A549 (cell line): ENCODE data around the gene ACADVL. TPM values are rescaled to one million over a fixed set of nuclear protein-coding genes. Genes with fewer than 3 reads are reported as not detected.
A peak's percentile ranks its signal among the peaks of the same experiment; 100 is the strongest.

ENCODE experiments used
- ATAC-seq, 2 experiments: fragments of 200-7000 bp in 1 of 2; fragments of >200 bp in 1 of 2; cut with Nextera tagmentation in 1 of 2; cut with Tn5 transposase in 1 of 2; 3 replicates each; pipeline versions ENCODE4 v1.8.0 to v1.9.1; 2018 to 2020; ENCODE audit warnings: mild to moderate bottlenecking in 1 of 2, moderate library complexity in 1 of 2
- CTCF ChIA-PET: fragments of 300-600 bp; sonication (Branson Sonifier 250); formaldehyde crosslinking; extraction: SDS; loops from one replicate; lab custom pipeline; 2021; ENCODE audit warnings: antibody characterized with exemption, inconsistent platforms; lab: Yijun Ruan, JAX
- POLR2A ChIA-PET: fragments of 350-600 bp; formaldehyde crosslinking; extraction: SDS; loops from one replicate; lab custom pipeline; 2021; ENCODE audit warnings: antibody characterized with exemption, inconsistent platforms; lab: Yijun Ruan, JAX
- DNase-seq, 2 experiments: peaks; one replicate each; pipeline versions ENCODE4 v3.0.0 to v3.0.0-alpha.2; 2011 to 2016; ENCODE audit warnings: low read depth in 1 of 2, low spot score in 1 of 2
- FAIRE-seq: peaks from 2 replicates; lab custom pipeline; 2011; peaks lifted over from hg19 to GRCh38; lab: Jason Lieb, UNC
- H3K27ac ChIP-seq, 2 experiments: fragments of >200 bp; sonication (Bioruptor Twin); formaldehyde crosslinking; 3 replicates each; pipeline ENCODE4 v1.5.1; 2016 to 2017
- H3K4me1 ChIP-seq: fragments of >200 bp; sonication (Bioruptor Twin); formaldehyde crosslinking; 3 replicates; pipeline ENCODE4 v1.6.1; 2016
- H3K4me2 ChIP-seq: fragments of >200 bp; sonication (Bioruptor Twin); formaldehyde crosslinking; 3 replicates; pipeline ENCODE4 v1.6.1; 2016
- H3K4me3 ChIP-seq: fragments of >200 bp; sonication (Bioruptor Twin); formaldehyde crosslinking; 3 replicates; pipeline ENCODE4 v1.5.1; 2016
- H3K9me3 ChIP-seq: fragments of >200 bp; sonication (Bioruptor Twin); formaldehyde crosslinking; 3 replicates; pipeline ENCODE4 v1.6.1; 2016
- BHLHE40 ChIP-seq: IDR thresholded peaks from 2 replicates; pipeline ENCODE4 v1.6.1; 2012; ENCODE audit warnings: low read depth, low read length, inconsistent platforms
- CEBPB ChIP-seq, 2 experiments: fragments of >200 bp in 1 of 2; sonication (Bioruptor Twin) in 1 of 2; formaldehyde crosslinking in 1 of 2; IDR thresholded peaks; 2 replicates each; pipeline ENCODE4 v1.6.1; 2012 to 2016
- CHD2 ChIP-seq: fragments of 150-350 bp; IDR thresholded peaks from 2 replicates; pipeline ENCODE4 v1.6.1; 2014; ENCODE audit warnings: low read length; ENCODE audit not compliant: partially characterized antibody
- CHD4 ChIP-seq: fragments of 200-600 bp; sonication (generic); IDR thresholded peaks from 2 replicates; pipeline ENCODE4 v1.6.1; 2016; ENCODE audit warnings: antibody characterized with exemption, mild to moderate bottlenecking, borderline replicate concordance
- EHF ChIP-seq: fragments of 250-450 bp; sonication (Bioruptor Pico); IDR thresholded peaks from 2 replicates; pipeline ENCODE4 v1.5.0; 2020; ENCODE audit warnings: mild to moderate bottlenecking
- EHMT2 ChIP-seq: fragments of 200-600 bp; sonication (generic); IDR thresholded peaks from 2 replicates; pipeline ENCODE4 v1.6.1; 2016; ENCODE audit warnings: antibody characterized with exemption, low read depth, mild to moderate bottlenecking, moderate library complexity
- HOXA7 ChIP-seq: fragments of 250-450 bp; sonication (Bioruptor Pico); IDR thresholded peaks from 2 replicates; pipeline ENCODE4 v1.5.0; 2020; ENCODE audit warnings: mild to moderate bottlenecking, moderate library complexity
- HOXB5 ChIP-seq: fragments of 250-450 bp; sonication (Bioruptor Pico); IDR thresholded peaks from 2 replicates; pipeline ENCODE4 v1.5.0; 2020; ENCODE audit warnings: mild to moderate bottlenecking, moderate library complexity
- JUNB ChIP-seq: fragments of >200 bp; sonication (Bioruptor Twin); formaldehyde crosslinking; IDR thresholded peaks from 2 replicates; pipeline ENCODE4 v1.6.1; 2016
- KDM1A ChIP-seq: fragments of 200-600 bp; sonication (generic); IDR thresholded peaks from 2 replicates; pipeline ENCODE4 v1.6.1; 2016; ENCODE audit warnings: low read depth, mild to moderate bottlenecking
- MAZ ChIP-seq: fragments of 150-350 bp; IDR thresholded peaks from 2 replicates; pipeline ENCODE4 v1.6.1; 2014; ENCODE audit warnings: antibody characterized with exemption, low read depth, low read length, borderline replicate concordance
- MYC ChIP-seq: IDR thresholded peaks from 2 replicates; pipeline ENCODE4 v1.6.1; 2012; ENCODE audit warnings: mild to moderate bottlenecking, inconsistent platforms, low read length, improper control_type of control experiment, borderline replicate concordance
- PHF8 ChIP-seq: fragments of 200-600 bp; sonication (generic); IDR thresholded peaks from 2 replicates; pipeline ENCODE4 v1.6.1; 2016; ENCODE audit warnings: low read depth, mild to moderate bottlenecking, antibody characterized with exemption, moderate library complexity, borderline replicate concordance
- RAD21 ChIP-seq, 2 experiments: fragments of >200 bp in 1 of 2; sonication (Bioruptor Twin) in 1 of 2; formaldehyde crosslinking in 1 of 2; IDR thresholded peaks in 1 of 2; conservative IDR thresholded peaks in 1 of 2; 2 replicates in 1 of 2; 3 replicates in 1 of 2; pipeline ENCODE4 v1.6.1; 2012 to 2018; ENCODE audit warnings: inconsistent platforms in 1 of 2
- RCOR1 ChIP-seq: fragments of 150-350 bp; IDR thresholded peaks from 2 replicates; pipeline ENCODE4 v1.6.1; 2014; ENCODE audit warnings: antibody characterized with exemption, low read length, low read depth
- RFX5 ChIP-seq: fragments of 450-650 bp; IDR thresholded peaks from 2 replicates; pipeline ENCODE4 v1.7.1; 2014; ENCODE audit warnings: antibody characterized with exemption, mild to moderate bottlenecking, moderate library complexity
- RNF2 ChIP-seq: fragments of 200-600 bp; sonication (generic); IDR thresholded peaks from 2 replicates; pipeline ENCODE4 v1.6.1; 2016; ENCODE audit warnings: low read depth, mild to moderate bottlenecking, antibody characterized with exemption, moderate library complexity, borderline replicate concordance
- SMC3 ChIP-seq: fragments of >200 bp; sonication (Bioruptor Twin); formaldehyde crosslinking; IDR thresholded peaks from 3 replicates; pipeline ENCODE4 v1.6.1; 2018; ENCODE audit warnings: inconsistent platforms
- SREBF2 ChIP-seq: fragments of 450-650 bp; IDR thresholded peaks from 2 replicates; pipeline ENCODE4 v1.6.1; 2014; ENCODE audit warnings: mild to moderate bottlenecking, moderate library complexity
- ZFP36 ChIP-seq: fragments of 450-650 bp; IDR thresholded peaks from 2 replicates; pipeline ENCODE4 v1.6.1; 2014; ENCODE audit warnings: borderline replicate concordance; ENCODE audit not compliant: partially characterized antibody
- WGBS: methylation state at CpG from one replicate; pipeline ENCODE4 v1.1.6; 2017; ENCODE audit errors: missing lambda C conversion rate; 5-methylcytosine and 5-hydroxymethylcytosine counted together
- polyA plus RNA-seq, 4 experiments: library from polyadenylated mRNA; depleted of rRNA in 3 of 4; stranded (reverse); fragments of >200 nt; fragmentation: RNase III in 1 of 4; extraction: RNeasy Plus Mini Kit Qiagen cat#74134 plus additional on column Dnase treatment in 1 of 4; gene quantifications; 2 replicates in 3 of 4; 3 replicates in 1 of 4; pipeline ENCODE4 v1.2.3, GENCODE V29; 2011 to 2017
- TF ChIP-seq, protein P1 (sequence below): IDR thresholded peaks from 2 replicates; pipeline ENCODE4 v1.6.1; 2012
- TF ChIP-seq, protein P2 (sequence below): fragments of >200 bp; sonication (Bioruptor Twin); formaldehyde crosslinking; IDR thresholded peaks from 3 replicates; pipeline ENCODE4 v1.5.1; 2016

The ACADVL gene
- polyA plus RNA-seq, 2 of the 4 experiments (the other 2 are of a cell fraction), result 238 to 425 TPM

DNA sequence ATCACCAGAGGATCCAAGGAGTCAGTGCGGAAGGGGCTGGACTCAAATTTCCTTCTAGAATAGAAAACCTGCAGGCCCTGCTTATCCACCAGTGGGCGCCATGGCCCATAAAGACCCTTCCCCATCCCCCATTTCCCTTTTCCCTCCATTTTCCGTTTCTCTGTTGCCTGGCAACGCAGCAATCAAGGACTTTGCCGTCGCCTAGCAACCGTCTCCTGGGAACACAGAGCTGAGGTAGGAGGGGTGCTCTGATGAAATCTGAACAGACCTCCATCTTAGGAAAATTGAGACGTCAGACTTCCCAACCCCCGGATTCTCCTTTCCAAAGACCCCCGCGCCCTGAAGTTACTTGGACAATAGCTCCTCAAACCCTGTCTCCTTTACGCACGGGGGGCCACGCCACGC is 5.8 kb upstream of the ACADVL start (continued):
- no peak for TF ChIP-seq JUNB
- TF ChIP-seq HOXA7, result no peak
- TF ChIP-seq RAD21 (conservative IDR thresholded peaks at IDR 0.05 in 1 of 2, IDR thresholded peaks at IDR 0.05 in 1 of 2), result peak in 1 of 2 experiments; percentile 33; a peak in 1 of 5 replicates
- TF ChIP-seq SREBF2, result no peak
- no peak for TF ChIP-seq EHMT2
- TF ChIP-seq RNF2, result no peak
- TF ChIP-seq HOXB5 (CRISPR knock-in tag), result no peak
- no peak for TF ChIP-seq EHF

DNA sequence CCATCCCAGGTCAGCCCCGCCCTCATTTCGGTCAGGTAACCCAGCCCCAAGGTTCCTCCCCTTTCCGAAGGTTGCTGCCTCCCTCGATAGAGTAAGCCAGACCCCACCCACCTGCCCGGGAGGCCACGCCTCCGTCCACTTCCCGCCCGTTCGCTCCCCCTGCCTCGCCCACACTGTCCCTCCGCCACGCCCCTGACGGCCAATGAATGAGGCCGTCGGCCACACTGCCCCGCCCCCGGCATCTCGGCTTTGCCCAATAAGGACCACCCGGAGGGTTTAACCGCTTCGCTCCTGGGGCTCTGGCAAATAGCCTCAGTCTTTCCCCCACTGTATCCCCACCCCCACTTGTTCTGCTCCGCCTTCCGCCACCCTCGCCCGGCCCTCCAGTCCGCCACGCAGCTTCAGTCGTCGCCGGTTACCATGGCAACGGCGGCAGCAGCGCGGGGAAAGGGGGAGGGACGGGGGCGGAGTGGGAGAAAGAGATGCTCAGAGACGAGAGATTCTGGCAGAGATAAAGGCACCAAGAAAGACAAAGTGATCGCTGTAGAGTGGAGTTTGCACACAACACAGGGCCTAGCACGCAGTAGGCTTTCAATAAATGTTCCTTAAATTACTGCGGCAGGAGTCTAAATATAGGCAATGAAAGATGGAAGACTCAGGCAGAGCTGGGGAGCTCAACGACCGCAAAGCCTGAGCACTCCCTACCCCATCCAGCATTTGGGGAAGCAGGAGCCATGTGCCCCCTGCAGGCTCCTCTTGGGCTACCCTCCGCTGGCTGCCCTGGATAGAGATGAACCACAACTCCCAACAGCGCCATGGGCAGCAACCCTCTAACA is 5.2 kb upstream of the ACADVL start:
- ChIA-PET POLR2A (interaction anchor here (0.5 to 1.2 kb wide), 6 partner anchors 9 to 69 kb away, joined by 3 to 4 read pairs (median 3); partner anchors contain the start of gene DVL2), CTCF (interaction anchor here (0.6 to 3.7 kb wide), 19 partner anchors 10 to 169 kb away, joined by 3 to 24 read pairs (median 5); partner anchors contain the start of genes DVL2, PHF23 and SLC16A11)
- peak overlapping the region; percentile 61 to 79 for H3K27ac ChIP-seq
- peak overlapping the region; percentile 47 for H3K4me3 ChIP-seq
- WGBS, result 0% methylated on average over 40 of the region's 45 CpGs
- ATAC-seq, result peak; percentile 75 to 89
- peaks cover 43% of the 10 kb centered on the region for H3K4me1 ChIP-seq
- peak; percentile 91 for FAIRE-seq
- DNase-seq, result peak; percentile 99 to 100
- peak overlapping the region; percentile 96 for H3K4me2 ChIP-seq
- TF ChIP-seq MAZ (peak; percentile 56; the same call in 1 of the 2 replicates), RFX5 (peak; percentile 97), BHLHE40 (no peak), ZFP36 (peak; percentile 14), SMC3 (peak; percentile 39), KDM1A (peak; percentile 30; the same call in 1 of the 2 replicates), MYC (peak; percentile 58; the same call in 1 of the 2 replicates), PHF8 (no peak), EHMT2 (no peak), RCOR1 (no peak), CHD2 (peak; percentile 64), RAD21 (conservative IDR thresholded peaks at IDR 0.05 in 1 of 2, IDR thresholded peaks at IDR 0.05 in 1 of 2) (peak; percentile 34 to 42; a peak in 2 of 5 replicates), HOXA7 (no peak), CHD4 (no peak)
- TF ChIP-seq, protein P1, sequence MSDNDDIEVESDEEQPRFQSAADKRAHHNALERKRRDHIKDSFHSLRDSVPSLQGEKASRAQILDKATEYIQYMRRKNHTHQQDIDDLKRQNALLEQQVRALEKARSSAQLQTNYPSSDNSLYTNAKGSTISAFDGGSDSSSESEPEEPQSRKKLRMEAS, result peak; percentile 70
- TF ChIP-seq, protein P2, sequence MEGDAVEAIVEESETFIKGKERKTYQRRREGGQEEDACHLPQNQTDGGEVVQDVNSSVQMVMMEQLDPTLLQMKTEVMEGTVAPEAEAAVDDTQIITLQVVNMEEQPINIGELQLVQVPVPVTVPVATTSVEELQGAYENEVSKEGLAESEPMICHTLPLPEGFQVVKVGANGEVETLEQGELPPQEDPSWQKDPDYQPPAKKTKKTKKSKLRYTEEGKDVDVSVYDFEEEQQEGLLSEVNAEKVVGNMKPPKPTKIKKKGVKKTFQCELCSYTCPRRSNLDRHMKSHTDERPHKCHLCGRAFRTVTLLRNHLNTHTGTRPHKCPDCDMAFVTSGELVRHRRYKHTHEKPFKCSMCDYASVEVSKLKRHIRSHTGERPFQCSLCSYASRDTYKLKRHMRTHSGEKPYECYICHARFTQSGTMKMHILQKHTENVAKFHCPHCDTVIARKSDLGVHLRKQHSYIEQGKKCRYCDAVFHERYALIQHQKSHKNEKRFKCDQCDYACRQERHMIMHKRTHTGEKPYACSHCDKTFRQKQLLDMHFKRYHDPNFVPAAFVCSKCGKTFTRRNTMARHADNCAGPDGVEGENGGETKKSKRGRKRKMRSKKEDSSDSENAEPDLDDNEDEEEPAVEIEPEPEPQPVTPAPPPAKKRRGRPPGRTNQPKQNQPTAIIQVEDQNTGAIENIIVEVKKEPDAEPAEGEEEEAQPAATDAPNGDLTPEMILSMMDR, result peak; percentile 53
- TF ChIP-seq, all 56 proteins: peak for 10
- no peaks in the 10 kb centered on the region for H3K9me3 ChIP-seq

- peak; percentile 99 for FAIRE-seq
- ATAC-seq, result no peak
- peak overlapping the region; percentile 47; the same call in 1 of the 3 replicates for H3K4me3 ChIP-seq
These were observed 4.6 kb upstream of the ACADVL start for GRCh38 chr17:7215136-7215638.

More at GRCh38 chr17:7215136-7215638, 4.6 kb upstream of the ACADVL start:
- ChIA-PET POLR2A (interaction anchor here (0.7 to 1.2 kb wide), 4 partner anchors 9 to 31 kb away, joined by 3 to 4 read pairs (median 3); partner anchors contain the start of gene DVL2), CTCF (interaction anchor here (0.6 to 3.7 kb wide), 17 partner anchors 9 to 566 kb away, joined by 3 to 24 read pairs (median 5); partner anchors contain the start of genes PHF23 and SLC16A11)
- TF ChIP-seq CEBPB (IDR thresholded peaks at IDR 0.05) (peak in 1 of 2 experiments; percentile 32; a peak in 1 of 4 replicates), CHD2 (no peak)
- TF ChIP-seq, protein P1, result peak; percentile 19
- DNase-seq, result no peak
- Histone ChIP-seq H3K27ac (peak overlapping the region; percentile 8 to 98; a peak in 3 of 6 replicates), H3K4me2 (peak overlapping the region; percentile 96), H3K9me3 (no peaks in the 10 kb centered on the region), H3K4me1 (peaks cover 43% of the 10 kb centered on the region)
- 27% methylated on average over 9 of the region's 9 CpGs for WGBS
